A549 (cell line): Measurements from ENCODE around the gene AP1S2.

Experiments
- POLR2A ChIP-seq: IDR thresholded peaks from 2 replicates; pipeline ENCODE4 v1.6.1; 2012; ENCODE audit warnings: mild to moderate bottlenecking, low read length
- RAD21 ChIP-seq, 2 experiments: fragments of >200 bp in 1 of 2; sonication (Bioruptor Twin) in 1 of 2; formaldehyde crosslinking in 1 of 2; IDR thresholded peaks in 1 of 2; conservative IDR thresholded peaks in 1 of 2; 2 replicates in 1 of 2; 3 replicates in 1 of 2; pipeline ENCODE4 v1.6.1; 2012 to 2018; ENCODE audit warnings: inconsistent platforms in 1 of 2
- RFX5 ChIP-seq: fragments of 450-650 bp; IDR thresholded peaks from 2 replicates; pipeline ENCODE4 v1.7.1; 2014; ENCODE audit warnings: antibody characterized with exemption, mild to moderate bottlenecking, moderate library complexity
- RNF2 ChIP-seq: fragments of 200-600 bp; sonication (generic); IDR thresholded peaks from 2 replicates; pipeline ENCODE4 v1.6.1; 2016; ENCODE audit warnings: low read depth, mild to moderate bottlenecking, antibody characterized with exemption, moderate library complexity, borderline replicate concordance
- TF ChIP-seq, protein P1 (sequence below): fragments of >200 bp; sonication (Bioruptor Twin); formaldehyde crosslinking; IDR thresholded peaks from 3 replicates; pipeline ENCODE4 v1.5.1; 2016

DNA sequence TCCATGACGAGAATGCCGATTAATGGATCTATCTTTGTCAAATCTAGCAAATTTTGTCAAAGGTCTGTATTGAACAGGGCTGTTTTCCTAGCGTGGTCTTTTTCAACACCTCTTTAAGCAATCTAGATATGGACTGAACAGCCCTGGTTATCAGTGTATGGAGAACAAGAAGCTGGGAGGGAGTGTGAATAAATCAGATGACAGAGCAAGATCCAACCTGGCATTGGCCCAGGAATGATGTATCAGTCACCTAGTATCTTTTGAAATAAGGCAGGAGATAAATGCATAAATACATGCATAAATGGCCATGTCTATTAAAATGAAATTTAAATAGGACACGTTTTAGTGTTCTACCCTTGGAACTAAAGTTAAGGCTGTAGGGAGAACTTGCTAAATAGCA lies 15.7 kb upstream of the AP1S2 start:
- TF ChIP-seq RFX5, result no peak
- TF ChIP-seq, protein P1, sequence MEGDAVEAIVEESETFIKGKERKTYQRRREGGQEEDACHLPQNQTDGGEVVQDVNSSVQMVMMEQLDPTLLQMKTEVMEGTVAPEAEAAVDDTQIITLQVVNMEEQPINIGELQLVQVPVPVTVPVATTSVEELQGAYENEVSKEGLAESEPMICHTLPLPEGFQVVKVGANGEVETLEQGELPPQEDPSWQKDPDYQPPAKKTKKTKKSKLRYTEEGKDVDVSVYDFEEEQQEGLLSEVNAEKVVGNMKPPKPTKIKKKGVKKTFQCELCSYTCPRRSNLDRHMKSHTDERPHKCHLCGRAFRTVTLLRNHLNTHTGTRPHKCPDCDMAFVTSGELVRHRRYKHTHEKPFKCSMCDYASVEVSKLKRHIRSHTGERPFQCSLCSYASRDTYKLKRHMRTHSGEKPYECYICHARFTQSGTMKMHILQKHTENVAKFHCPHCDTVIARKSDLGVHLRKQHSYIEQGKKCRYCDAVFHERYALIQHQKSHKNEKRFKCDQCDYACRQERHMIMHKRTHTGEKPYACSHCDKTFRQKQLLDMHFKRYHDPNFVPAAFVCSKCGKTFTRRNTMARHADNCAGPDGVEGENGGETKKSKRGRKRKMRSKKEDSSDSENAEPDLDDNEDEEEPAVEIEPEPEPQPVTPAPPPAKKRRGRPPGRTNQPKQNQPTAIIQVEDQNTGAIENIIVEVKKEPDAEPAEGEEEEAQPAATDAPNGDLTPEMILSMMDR, result no peak
- no peak for TF ChIP-seq RAD21 (conservative IDR thresholded peaks at IDR 0.05 in 1 of 2, IDR thresholded peaks at IDR 0.05 in 1 of 2)
- TF ChIP-seq POLR2A, result no peak
- TF ChIP-seq RNF2, result no peak
